A673 (cell line): ENCODE data around the gene METTL16. TPM values are rescaled to one million over a fixed set of nuclear protein-coding genes. Genes with fewer than 3 reads are reported as not detected.
A peak's percentile ranks its signal among the peaks of the same experiment; 100 is the strongest.

ENCODE experiments used
- BruUV-seq: library from RNA; stranded (reverse); fragments of 400-500 nt; replicated peaks from 2 replicates; lab custom pipeline; 2021; lab: Mats Ljungman, UMichigan
- CTCF ChIA-PET: fragments of 300-600 bp; sonication (Branson Sonifier 250); formaldehyde crosslinking; loops from one replicate; lab custom pipeline; 2022; ENCODE audit warnings: antibody characterized with exemption; lab: Charles Lee
- POLR2A ChIA-PET: fragments of 300-600 bp; sonication (Branson Sonifier 250); formaldehyde crosslinking; loops from one replicate; lab custom pipeline; 2022; ENCODE audit warnings: antibody characterized with exemption; ENCODE audit not compliant: low non-redundant PET; lab: Charles Lee
- DNase-seq: peaks from one replicate; pipeline ENCODE4 v3.0.0-alpha.2; 2015; ENCODE audit warnings: low spot score
- H3K27ac ChIP-seq: fragments of 200-600 bp; sonication (generic); 2 replicates; pipeline ENCODE4 v1.5.1; 2016; ENCODE audit warnings: mixed run types, low read depth, mild to moderate bottlenecking, mixed read lengths, antibody characterized with exemption, low read length; ENCODE audit not compliant: poor library complexity, severe bottlenecking
- H3K27me3 ChIP-seq: fragments of 200-600 bp; sonication (generic); replicated peaks from 2 replicates; pipeline ENCODE4 v1.6.1; 2017; ENCODE audit warnings: mixed run types, low read depth, mild to moderate bottlenecking, mixed read lengths, antibody characterized with exemption, low read length; ENCODE audit not compliant: insufficient read depth, poor library complexity
- H3K36me3 ChIP-seq: fragments of 200-600 bp; sonication (generic); 2 replicates; pipeline ENCODE4 v1.6.1; 2016; ENCODE audit warnings: mixed run types, mild to moderate bottlenecking, mixed read lengths, antibody characterized with exemption, low read length; ENCODE audit not compliant: insufficient read depth, poor library complexity, severe bottlenecking
- H3K4me1 ChIP-seq: fragments of 200-600 bp; sonication (generic); 2 replicates; pipeline ENCODE4 v1.6.1; 2017; ENCODE audit warnings: mixed run types, mild to moderate bottlenecking, mixed read lengths, antibody characterized with exemption, low read length; ENCODE audit not compliant: insufficient read depth, poor library complexity, severe bottlenecking
- H3K4me3 ChIP-seq: fragments of 200-600 bp; sonication (generic); 2 replicates; pipeline ENCODE4 v1.5.1; 2016; ENCODE audit warnings: low read depth, mixed run types, mild to moderate bottlenecking, mixed read lengths, low read length; ENCODE audit not compliant: poor library complexity, severe bottlenecking
- H3K9me3 ChIP-seq: fragments of 200-600 bp; sonication (generic); 2 replicates; pipeline ENCODE4 v1.6.1; 2016; ENCODE audit warnings: mixed run types, low read depth, mild to moderate bottlenecking, mixed read lengths, antibody characterized with exemption, low read length; ENCODE audit not compliant: poor library complexity, severe bottlenecking
- EZH2 ChIP-seq: fragments of 200-600 bp; sonication (generic); IDR thresholded peaks from 2 replicates; pipeline ENCODE4 v1.6.1; 2017; ENCODE audit warnings: borderline replicate concordance, low read depth, mild to moderate bottlenecking, mixed read lengths, antibody characterized with exemption, low read length; ENCODE audit not compliant: poor library complexity, severe bottlenecking
- intact Hi-C: fragments of 100-400 bp; cut with micrococcal nuclease; formaldehyde crosslinking; loops from one replicate; pipeline ENCODE4 v1.10.0; 2022; ENCODE audit not compliant: unreplicated experiment
- total RNA-seq: library from RNA; stranded (reverse); gene quantifications from 2 replicates; pipeline ENCODE4 v1.2.3, GENCODE V29; 2021
- TF ChIP-seq, protein P1 (sequence below): fragments of 300-800, 200-600 bp; sonication (generic); conservative IDR thresholded peaks from 2 replicates; pipeline ENCODE4 v1.5.1; 2017; ENCODE audit warnings: low read depth, mild to moderate bottlenecking, antibody characterized with exemption, low read length, moderate library complexity, mixed read lengths

METTL16 gene
- total RNA-seq, 1 experiment from 2014 or later: 50.8 TPM

DNA sequence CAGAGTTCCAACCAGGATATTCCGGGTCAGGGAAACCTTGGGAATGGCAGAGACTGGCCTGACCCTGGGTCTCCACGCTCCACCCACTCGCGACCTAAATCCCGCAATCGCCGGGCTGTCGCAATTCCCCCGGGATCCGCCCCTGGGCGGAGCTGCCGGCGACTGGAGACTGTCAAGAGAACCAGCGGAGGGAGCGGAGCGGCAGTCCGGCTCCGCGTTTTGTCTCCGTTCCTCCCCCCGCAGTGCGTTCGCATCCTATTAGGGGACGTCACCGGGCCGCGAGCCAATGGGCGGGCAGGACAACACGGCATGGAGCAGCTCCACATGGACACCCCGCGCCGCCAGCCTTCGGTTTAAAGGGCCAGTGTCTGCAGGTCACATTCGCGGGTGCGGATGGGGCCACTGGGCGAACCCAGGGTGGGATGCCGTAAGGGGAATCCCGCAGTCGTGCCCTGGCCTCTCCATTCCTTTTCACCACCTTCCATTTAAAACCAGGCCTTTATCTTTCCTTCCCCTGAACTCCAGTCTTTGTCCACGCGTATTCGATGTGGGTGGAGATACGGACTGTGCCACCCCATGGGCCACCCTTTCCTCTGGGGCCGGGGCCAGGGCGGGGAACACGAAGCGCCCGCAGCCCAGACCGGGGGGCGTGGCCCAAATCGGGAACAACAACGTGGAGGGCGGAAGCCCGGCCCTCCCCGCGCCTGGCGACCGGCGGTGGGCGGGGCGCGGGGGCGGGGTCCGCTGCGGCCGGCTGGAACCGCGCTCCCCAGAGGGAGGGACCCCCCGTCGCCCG, 110.1 kb downstream of the METTL16 start:
- Histone ChIP-seq H3K27ac (peak overlapping the region; percentile 99), H3K4me3 (peak overlapping the region; percentile 96), H3K27me3 (no peaks in the 10 kb centered on the region), H3K36me3 (no peaks in the 10 kb centered on the region), H3K9me3 (no peaks in the 10 kb centered on the region), H3K4me1 (peaks cover 72% of the 10 kb centered on the region)
- DNase-seq: peak; percentile 100
- TF ChIP-seq, protein P1, sequence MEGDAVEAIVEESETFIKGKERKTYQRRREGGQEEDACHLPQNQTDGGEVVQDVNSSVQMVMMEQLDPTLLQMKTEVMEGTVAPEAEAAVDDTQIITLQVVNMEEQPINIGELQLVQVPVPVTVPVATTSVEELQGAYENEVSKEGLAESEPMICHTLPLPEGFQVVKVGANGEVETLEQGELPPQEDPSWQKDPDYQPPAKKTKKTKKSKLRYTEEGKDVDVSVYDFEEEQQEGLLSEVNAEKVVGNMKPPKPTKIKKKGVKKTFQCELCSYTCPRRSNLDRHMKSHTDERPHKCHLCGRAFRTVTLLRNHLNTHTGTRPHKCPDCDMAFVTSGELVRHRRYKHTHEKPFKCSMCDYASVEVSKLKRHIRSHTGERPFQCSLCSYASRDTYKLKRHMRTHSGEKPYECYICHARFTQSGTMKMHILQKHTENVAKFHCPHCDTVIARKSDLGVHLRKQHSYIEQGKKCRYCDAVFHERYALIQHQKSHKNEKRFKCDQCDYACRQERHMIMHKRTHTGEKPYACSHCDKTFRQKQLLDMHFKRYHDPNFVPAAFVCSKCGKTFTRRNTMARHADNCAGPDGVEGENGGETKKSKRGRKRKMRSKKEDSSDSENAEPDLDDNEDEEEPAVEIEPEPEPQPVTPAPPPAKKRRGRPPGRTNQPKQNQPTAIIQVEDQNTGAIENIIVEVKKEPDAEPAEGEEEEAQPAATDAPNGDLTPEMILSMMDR: no peak
- TF ChIP-seq EZH2: no peak
- ChIA-PET CTCF (interaction anchor here (1.6 to 1.7 kb wide), 2 partner anchors 14 to 20 kb away, joined by 6 to 8 read pairs; no protein-coding TSS in a partner anchor), POLR2A (interaction anchor here (0.6 kb wide), 2 partner anchors 8 to 351 kb away, joined by 3 to 9 read pairs; no protein-coding TSS in a partner anchor)
- no TSS peak for BruUV-seq
- intact Hi-C loops: no loop called here

DNA sequence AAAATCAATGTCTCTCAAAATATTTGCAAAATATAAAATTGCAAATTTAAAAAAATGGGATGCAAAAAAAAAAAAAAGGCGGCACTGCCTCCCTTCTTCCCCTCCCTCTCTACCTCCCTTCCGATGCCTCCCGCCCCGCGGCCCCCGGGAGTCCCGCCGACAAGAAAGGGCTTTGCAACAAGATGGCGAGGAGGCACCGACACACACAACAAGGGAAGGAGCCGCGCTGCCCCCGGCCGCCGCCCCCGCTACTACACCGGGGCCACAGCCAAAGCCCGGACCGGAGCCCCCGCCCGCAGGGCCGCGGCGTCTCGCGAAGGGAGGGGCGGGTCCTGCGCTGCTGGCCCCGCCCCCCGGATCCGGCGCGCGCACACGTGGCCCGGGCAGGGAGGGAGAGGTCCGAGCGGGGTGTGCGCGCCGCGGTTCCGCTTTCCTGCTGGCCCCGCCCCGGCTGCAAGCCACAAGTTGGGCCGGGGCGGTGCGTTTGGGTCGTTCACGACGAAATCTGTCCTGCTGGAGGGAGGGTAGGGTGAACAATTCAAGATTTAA, 110.7 kb downstream of the METTL16 start, which contains the start of gene MNT:
Gene MNT (minus strand): TSS at position 184 of the 549 bp plus-strand sequence. CDS start 348 bp downstream, outside the sequence.
- Histone ChIP-seq H3K4me1 (peaks cover 72% of the 10 kb centered on the region), H3K9me3 (no peaks in the 10 kb centered on the region), H3K27ac (peak within 1 kb of the TSS; percentile 99), H3K27me3 (no peaks in the 10 kb centered on the region), H3K4me3 (peak within 1 kb of the TSS; percentile 96), H3K36me3 (no peaks in the 10 kb centered on the region)
- TF ChIP-seq, protein P1: no peak
- no peak for TF ChIP-seq EZH2
- POLR2A ChIA-PET: interaction anchor here (0.6 kb wide), 1 partner anchor 8 kb away, joined by 9 read pairs; no protein-coding TSS in a partner anchor
- peak; percentile 97 for DNase-seq
- intact Hi-C loops: no loop called here
- BruUV-seq: no TSS peak
- CTCF ChIA-PET: interaction anchor here (1.6 to 1.7 kb wide), 2 partner anchors 15 to 19 kb away, joined by 6 to 8 read pairs; no protein-coding TSS in a partner anchor

DNA sequence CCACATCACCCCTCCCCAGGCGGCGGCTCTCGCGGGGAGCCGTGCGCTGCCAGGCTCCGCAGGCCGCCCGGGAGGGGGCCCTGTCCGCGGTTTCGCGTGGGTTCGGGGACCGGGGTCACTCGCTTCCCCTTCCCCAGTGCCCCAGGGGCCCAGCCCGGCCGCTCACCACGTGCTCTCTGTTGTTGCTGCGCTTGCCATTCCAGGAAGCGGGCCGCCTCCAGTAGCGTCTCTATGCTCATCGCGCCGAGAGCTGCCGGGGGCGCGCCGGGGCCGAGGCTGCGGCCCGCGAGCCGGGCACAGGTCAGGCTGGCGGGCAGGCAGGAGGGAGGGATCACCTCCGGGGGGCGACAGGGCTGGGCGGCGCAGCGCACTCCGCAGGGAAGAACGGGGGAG, 111.2 kb downstream of the METTL16 start:
- intact Hi-C loops: no loop called here
- peak; percentile 69 for DNase-seq
- TF ChIP-seq EZH2: no peak
- TF ChIP-seq, protein P1: no peak
- H3K9me3 ChIP-seq: no peaks in the 10 kb centered on the region
- H3K36me3 ChIP-seq: no peaks in the 10 kb centered on the region
- ChIA-PET CTCF (no interaction called here), POLR2A (no interaction called here)
- no peaks in the 10 kb centered on the region for H3K27me3 ChIP-seq
- peak overlapping the region; percentile 96 for H3K4me3 ChIP-seq
- BruUV-seq: TSS peak; percentile 68
- peaks cover 72% of the 10 kb centered on the region for H3K4me1 ChIP-seq
- H3K27ac ChIP-seq: peak overlapping the region; percentile 99
